Activated T-cell treated with anti-CD3 and anti-CD28 coated beads for 4 hours (primary cell): Measurements from ENCODE around the gene HSPD1.
A peak's percentile ranks its signal among the peaks of the same experiment; 100 is the strongest.

Source experiments
- DNase-seq: peaks from one replicate; pipeline ENCODE4 v3.0.0-alpha.2; 2020

HSPD1 gene

DNA sequence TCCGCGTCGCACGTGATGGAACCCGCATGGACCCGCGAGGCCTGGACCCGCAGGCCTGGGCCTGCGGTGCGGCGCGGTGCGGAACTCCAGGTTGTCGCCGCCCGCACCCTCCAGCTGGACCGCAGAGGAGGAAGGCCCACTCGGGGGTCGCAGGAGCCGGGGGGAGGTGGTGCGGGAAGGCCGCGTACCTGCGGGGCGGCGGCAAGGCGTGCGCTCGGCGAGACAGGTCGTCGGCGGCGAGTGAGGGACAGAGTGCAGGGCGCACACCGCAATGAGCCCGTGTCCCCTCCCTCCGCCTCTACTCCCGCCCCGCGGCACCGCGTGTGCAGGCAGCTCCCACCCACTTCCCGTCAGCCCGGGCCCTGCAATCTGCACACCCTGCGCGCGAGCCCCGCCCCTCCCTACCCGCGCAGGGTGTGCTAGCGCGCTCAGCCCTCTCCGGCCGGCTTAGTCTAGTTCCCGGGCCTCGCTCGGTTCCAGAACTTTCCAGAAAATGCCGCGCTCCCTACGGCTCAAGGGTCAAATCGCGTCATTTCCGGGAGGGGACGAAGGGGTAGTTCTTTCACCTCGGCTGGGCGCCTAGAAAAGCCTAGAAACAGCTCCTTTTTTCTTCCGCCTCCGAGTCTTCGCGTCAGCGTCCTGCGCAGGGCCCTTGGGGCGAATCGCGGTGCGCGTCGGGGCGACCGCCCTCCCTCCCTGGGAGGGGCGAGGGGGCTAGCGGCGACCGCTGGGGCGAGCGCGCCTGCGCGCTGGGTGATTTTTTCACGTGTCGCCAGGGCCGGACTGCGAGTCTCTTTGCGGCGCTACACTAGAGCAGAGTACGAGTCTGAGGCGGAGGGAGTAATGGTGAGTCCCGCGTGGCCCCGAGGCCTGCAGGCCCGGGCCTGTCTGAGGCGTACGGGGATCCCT, at the start of gene HSPD1, which contains the start of gene HSPE1:
TSS of gene HSPD1 (minus strand) at position 247 of the 909 bp plus-strand sequence. CDS start 992 bp downstream, outside the sequence.
TSS of gene HSPE1 (plus strand) at position 786 of the 909 bp plus-strand sequence. CDS start at position 844, 58 bp downstream.
- DNase-seq = peak; percentile 96

DNA sequence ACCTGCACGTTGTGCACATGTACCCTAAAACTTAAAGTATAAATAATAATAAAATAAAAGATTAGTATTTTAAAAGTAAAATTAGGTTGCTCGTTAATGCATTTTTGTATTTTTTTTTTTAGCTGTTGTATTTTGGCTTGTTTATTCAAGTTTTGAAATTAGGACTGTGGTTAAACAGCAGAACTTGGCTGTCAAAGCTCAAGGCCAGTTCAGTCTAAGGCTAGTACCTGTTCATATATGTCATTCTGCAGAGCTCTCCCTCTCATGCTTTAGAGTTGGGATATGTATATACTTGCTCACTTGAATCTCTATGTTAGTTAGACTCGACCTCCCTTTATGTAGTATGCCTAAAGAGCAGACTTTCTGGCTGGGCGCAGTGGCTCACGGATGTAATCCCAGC, 48.9 kb upstream of the HSPD1 start:
- no peak for DNase-seq

DNA sequence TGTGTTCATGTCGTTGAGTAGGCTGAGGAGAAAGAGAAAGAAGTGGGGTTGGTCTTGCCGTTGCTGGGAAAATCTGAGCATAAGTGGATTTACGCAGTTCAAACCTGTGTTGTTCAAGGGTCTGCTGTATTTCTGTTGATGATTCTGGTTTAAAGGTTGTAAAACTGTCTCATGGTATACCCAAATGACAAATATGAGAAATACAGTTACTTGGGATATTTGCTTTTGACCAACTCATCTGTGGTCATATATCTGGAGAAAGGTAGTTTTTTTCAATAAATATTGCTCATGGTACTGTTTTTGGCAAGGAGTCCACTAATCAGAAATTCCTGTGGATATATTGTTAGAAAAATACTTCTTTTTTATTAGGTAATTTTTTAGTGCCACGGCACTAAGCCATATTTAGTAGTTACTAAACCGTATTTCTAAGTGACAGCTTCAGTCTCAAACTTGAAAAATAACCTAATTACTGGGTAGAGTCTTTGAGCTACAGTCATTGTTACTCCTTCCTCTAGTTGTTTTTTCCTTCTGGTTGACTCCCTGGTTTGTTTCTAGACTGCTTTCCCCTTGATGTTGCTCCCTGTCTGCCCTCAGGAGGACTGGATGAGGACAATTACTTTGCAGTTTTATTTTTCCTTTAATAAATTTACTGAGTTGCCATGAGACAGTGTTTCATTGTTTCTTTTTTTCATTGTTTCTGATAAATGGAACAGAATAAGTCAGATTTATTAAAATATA, 47.7 kb upstream of the HSPD1 start:
- no peak for DNase-seq

DNA sequence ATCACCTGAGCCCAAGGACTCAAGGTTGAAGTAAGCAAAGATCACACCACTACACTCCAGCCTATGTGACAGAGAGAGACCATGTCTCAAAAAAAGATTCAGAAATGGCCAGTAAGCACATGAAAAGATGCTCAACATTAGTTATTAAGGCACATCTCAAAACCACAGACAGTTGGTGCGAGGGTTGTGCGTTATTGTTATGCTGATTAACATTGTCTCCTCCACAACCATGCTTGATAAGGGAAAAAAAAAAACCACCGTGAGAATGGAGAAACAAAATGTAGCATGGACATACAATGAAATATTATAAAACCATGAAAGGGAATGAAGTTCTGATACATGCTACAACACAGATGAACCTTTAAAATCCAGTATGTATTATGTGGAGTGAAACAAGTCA, 43.6 kb upstream of the HSPD1 start:
- DNase-seq = no peak

DNA sequence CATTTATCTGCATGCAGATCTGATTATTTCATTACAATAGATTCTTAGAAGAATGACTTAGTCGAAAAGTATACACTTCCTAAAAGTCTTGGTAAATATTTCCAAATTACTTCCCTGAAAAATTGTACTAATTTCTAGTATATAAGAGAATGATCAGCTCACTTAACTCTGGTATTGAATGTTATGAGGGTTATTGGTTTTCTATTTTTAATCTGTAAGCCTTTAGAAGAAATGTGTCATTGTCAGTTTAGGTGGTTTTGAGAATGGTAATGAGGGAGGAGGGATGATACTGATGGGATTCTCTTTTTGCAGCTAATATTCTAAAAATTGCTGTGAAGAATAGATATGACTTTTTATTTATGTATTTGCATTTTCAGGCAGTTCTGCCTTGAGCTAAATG, 40.1 kb upstream of the HSPD1 start:
- DNase-seq = no peak

DNA sequence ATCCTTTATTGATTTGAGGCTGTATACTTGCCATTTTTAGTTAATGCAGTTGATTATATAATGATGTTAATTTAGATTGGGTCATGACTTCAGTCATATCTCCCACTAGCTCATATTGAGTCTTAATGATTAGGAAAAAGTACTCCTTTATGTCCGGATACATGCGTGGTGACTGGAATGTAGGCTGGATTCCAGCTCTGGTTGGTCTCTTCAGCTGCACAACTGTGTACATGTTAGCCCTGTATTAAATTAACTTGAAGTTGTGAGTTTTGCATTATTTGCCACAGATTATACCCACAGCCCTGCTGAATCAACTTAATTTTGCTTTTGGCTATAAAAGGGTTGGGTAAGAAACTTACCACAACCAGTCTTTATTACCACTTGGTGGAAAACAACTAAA, 38.8 kb upstream of the HSPD1 start:
- DNase-seq = no peak

DNA sequence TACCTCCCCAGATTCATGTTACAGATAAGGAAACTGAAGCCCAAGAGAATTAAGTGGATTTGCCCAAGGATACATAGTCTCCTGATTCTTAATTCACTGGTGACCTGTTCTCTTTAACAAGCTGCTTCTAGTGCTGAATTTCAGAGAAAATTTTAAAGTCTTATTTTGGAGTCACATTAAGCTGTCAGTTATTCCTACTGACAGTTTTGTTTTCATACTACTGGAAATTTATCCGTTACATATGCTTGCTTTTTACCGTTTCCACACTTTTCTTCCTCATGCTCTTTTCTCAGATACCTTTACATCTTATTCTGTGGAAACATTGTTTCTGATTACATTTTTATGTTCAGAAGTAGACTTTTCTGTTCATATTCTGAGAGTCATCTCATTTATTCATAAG, 17.5 kb upstream of the HSPD1 start:
- no peak for DNase-seq

DNA sequence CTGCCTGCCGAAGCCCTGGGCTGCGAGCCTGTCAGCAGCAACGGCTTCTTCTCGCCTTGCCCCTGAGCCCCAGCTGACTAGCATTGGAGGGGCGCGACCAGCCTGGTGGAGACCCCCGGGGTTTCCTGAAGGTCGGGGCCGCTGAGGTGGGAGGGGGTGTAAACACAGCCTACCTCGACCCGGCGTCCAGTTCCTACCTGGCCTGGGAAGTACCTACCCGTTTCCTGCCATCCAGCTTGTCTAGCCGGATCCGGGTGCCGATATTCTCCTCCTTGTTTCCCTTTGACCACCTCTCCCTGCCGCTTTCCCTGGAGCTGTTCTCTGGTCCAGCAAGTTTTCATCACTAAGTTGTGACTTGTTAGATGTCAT, 16.7 kb upstream of the HSPD1 start:
- no peak for DNase-seq

DNA sequence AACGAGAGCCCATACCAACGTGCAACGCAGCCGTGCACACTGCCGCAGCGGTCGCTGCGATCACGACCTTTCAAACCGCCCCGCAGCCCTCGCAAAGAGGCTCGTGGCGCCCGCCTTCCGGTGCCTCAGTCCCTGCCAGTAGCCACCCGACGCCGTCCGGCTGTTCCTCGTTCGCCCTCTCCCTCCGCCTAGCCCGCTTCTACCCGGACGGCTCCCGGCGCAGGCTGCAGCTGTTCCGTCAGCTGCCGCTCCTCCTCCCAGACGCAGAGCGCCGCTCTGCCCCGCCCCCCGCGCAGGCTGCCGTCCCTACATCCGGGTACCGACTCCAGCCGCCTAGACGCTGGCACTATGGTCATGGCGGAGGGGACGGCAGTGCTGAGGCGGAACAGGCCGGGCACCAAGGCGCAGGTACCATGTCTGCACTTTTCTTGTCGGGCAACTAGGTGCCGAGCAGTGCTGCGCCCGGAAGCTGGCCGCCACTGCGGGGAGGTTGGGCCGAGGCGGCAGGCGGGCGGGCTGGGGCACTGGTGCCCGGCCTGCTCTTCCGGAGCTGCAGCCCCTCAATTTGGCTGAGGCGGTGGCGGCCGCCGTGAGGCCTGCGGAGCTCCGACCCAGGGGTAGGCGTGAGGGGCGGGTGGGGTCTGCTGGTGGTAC, 16.2 kb upstream of the HSPD1 start, which contains the start of gene MOB4:
TSS of gene MOB4 (plus strand) at position 328 of the 654 bp plus-strand sequence. CDS start at position 349, 21 bp downstream.
- peak; percentile 86 for DNase-seq

DNA sequence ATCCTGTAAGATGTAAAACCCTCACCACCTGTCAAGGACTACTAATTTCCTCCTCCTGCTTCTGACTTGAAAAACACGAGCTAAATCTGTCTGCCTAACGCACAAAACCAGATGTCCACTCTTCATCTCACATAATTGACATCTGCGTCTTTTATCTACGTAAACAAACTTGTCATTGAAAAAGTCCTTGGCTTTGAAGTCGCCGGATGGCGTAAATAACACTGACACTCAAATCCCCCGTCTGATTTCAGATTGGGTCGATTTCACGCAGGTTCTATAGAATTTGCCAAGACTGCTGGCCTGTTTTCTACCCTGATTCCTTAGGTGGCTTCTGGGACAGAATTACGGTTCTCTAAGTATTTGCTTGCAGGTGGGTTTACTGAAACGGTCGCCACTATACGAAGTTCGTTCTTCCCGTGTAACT, 15.7 kb upstream of the HSPD1 start:
- DNase-seq = no peak

DNA sequence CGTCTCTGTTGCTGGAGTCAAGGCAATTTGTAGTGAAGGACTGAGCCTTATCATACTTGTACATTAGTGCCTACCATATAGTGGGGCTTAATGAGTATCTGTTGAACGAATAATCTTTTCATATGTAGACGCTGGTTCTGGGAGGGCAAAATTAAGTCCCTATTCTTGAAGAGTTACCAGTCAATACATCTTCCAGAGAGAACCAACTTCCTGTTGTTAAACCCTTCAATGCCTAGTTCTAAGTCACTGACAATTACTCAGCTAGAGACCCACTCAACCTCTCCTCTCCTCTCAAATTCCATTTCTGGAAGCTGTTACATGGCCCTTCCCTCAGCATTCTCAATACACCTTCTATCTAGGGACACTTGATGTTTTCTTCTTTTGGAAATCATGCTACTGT, 15.1 kb upstream of the HSPD1 start:
- DNase-seq = no peak

DNA sequence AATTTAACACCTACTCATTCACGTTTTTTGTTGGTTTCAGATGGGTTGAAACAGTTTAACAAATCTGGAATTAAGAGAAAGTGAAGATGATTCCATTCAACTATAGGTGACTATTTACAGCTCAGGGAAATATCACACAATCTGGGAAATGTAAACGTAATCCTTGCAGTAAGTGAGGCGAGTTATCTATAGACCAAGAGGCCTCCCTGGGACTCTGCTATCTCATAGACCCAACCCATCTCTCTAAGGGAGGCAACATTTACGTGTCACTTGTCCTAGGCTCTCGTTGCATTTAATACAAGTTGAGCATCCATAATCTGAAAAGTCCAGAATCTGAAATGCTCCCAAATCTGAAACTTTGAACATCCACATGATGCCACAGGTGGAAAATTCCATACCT, 14.3 kb upstream of the HSPD1 start:
- no peak for DNase-seq

DNA sequence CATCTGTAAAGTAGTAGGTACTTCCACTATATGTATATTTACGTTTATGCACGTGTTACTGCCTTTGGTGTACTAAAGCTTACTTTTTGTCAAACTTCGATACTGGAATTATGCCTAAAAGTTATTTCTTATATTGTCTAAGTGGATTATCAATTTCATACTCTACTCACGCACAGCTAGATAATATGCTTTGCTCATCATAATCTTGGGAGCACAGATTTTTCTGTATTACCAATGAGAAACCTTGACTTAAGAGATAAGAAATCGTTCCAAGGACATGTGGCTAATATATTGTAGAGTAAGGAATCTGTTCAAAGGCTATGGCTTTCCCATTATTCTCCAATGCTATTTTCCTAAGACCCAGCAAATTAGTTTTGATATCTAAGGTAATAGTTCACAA, 7.0 kb upstream of the HSPD1 start:
- no peak for DNase-seq

DNA sequence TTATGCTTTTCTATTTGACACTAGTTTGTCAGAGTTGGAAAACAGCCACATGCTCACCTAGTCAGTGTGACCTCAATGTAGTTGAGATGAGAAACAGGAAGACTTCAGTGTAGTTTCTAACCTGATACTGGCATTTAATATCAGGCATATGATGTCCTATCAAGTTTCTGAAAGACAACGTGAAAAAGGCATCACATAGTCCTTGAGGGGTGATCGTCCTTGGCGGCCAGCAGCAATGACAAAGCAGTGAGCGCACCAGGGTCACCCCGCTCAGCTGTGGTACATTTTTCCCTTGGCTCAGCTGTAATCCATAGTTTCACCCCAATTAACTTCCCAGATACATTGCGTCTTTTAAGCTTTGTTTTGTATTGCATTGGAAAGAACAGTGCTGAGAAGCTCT, 4.9 kb upstream of the HSPD1 start:
- DNase-seq = no peak

DNA sequence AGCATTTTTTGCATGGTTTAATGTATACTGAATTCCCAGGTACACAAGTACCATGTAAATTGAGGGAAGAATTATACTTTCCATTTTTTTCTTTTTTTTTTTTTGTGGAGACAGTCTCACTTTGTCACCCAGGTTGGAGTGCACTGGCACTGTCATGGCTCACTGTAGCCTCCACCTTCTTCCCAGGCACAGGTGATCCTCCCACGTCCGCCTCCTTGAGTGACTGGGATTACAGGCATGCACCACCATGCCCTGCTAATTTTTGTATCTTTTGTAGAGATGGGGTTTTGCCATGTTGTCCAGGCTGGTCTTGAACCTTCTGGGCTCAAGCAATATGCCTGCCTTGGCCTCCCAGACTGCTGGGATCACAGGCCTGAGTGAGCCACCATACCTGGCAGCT, 4.4 kb upstream of the HSPD1 start:
- DNase-seq = no peak

DNA sequence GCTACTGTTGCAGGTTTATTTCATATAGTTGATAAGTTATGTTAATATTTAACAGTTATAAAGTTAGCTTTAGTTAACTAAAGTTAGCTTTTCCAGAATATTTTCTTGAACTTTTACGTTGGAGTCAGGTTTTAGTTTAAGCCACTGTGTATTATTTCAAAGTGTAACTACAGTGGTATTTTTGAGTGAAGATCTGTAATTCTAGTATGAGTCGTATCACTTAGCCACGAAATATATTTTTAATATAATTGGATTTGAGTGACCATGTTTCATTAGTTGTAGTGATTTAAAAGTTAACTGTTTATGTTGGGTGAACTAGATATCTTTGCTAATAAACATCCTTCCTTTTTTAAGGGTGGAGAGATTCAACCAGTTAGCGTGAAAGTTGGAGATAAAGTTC, 3.0 kb upstream of the HSPD1 start:
- no peak for DNase-seq

DNA sequence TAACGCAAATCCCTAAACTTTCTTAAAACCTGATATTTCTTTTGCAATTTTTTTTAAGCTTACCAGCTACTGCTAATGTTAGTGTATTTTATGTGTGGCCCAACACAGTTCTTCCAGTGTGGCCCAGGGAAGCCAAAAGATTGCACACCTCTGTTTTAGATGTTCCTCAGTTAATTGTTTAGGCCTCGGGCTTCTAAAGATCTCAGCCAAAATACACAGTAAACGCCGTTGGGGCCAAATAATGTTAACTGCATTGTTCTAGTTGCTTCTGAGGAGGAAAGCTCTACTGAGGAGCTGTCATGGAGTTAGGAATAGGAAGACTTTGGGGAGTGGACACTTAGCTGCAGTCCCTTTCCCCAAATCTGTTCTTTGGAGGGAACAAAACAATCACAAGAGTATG, 2.6 kb upstream of the HSPD1 start:
- no peak for DNase-seq

DNA sequence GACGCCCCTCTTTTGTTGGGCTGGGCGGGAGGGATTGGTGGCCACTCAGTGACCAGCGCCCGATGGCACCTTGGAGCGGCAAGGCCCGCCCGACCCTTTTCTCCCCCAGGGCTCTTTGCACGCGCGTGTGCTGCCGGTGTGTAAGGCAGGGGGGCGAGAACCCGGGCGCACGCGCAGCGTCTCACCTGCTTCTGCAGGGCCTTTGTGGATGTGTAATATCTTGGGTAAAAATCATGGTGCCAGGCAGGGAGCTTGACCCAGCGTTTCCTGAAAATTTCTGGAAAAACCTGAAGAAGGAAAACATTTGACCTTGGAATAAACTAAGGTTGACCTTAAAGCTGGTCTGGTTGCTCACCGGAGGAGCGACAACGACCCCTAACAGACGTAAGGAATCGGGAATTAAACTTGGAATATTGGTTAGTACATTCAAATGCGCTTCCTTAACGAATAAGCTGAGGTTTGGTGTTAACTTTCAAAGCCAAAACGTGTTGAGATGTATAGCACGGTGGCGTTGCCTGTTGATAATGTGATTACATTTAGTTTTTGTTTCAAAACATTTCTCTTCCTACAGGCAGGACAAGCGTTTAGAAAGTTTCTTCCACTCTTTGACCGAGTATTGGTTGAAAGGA, 977 bp upstream of the HSPD1 start:
- no peak for DNase-seq

DNA sequence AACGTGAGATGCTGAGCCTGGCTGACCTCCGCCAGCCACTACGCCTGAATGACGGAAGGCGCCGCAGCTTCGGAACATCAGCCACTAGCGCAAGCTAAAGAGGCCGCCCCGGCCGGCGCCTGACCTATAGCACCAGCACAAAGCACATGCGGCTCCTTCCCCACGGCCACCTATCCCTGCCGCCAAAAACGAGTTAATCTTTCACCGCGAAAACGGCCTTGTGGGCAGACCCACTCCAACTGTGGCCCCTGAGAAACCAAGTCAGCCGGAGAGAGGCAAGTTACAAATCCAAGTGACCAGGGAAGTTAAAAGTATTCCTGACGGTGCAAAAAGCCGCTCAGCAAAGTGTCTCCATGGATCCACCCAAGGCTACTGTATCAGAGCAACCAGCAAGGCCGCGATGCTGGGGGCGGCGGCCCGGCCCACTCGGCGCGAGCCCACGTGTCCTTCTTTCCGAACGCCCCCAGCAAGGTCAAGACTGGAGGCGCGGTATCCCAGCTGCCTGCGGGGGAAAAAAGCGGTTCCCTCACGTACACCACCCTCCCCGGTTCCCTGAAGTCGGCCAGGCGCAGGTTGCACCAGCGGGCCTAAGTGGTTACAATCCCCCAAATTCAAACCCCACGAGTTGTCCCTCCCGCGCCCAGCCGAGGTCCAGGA, 575 bp downstream of the HSPD1 start:
- peak; percentile 32 for DNase-seq

DNA sequence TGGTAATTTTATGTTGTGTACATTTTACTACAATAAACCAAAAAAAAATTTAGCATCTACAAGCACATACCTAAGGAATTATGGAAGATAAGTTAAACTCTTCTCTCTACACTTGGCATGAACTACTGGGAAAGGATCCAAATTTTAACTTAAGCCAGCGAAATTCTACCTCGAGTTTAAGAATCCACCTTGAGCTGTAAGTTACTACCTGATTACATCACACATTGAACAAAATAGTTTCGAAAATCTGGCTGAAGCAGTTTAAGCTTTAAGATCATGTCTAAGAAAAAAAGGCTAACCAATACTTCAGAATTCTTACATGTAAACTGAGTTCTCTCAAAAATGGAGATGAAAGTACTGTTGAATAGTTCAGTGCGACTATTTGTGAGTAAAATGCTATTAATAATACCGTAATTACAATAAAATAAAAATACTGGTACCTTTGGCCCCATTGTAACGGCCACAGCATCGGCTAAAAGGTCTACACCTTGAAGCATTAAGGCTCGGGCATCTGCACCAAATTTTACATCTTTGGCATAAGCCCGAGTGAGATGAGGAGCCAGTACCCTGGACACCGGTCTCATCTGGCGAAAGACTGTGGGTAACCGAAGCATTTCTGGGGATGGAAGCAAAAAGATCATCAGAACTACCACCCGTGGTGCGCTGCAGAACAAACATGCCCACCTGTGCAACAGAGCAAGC, 1.3 kb downstream of the HSPD1 start:
- DNase-seq = no peak

DNA sequence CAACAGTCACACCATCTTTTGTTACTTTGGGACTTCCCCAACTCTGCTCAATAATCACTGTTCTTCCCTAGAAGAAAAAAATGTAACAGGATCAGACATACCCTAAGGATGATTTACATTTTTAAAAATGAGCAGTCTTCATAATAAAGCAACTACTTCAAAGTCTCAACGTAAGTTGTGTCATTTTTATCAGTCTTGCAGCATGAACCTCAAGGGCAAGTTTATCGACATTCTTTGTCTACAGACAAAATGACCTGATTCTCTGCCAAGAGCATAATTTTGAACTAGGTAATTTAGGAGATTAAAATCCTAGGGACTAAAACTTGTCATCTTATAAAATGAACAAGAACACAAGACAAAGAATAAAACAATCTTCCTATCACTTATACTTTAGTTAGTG, 2.3 kb downstream of the HSPD1 start:
- DNase-seq = no peak

DNA sequence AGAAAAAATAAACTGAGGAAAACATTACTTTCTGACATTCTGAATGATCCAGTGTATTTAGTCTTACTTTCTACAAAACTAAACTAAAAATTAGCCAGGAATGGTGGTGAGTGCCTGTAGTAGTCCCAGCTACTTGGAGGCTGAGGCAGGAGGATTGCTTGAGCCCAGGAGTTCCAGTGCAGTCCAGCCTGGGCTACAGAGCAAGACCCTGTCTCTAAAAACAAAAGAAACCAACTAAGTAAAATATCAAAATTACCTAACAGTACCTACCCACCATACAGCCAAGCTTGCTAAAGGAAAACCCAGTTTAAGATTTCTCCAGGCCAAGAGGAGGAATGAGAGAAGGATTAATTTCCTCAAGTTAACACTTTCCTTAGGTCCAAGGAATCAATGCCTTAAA, 2.9 kb downstream of the HSPD1 start:
- DNase-seq = no peak
